Astrocyte of the spinal cord (primary cell): ENCODE data around the gene CDK5.
A peak's percentile ranks its signal among the peaks of the same experiment; 100 is the strongest.

Experiments
- DNase-seq: peaks from one replicate; pipeline ENCODE4 v3.0.0; 2011; ENCODE audit warnings: low read depth, low spot score
- H3K4me3 ChIP-seq: 2 replicates; pipeline ENCODE4 v1.5.1; 2011; ENCODE audit warnings: low read depth, mild to moderate bottlenecking, low read length, moderate library complexity
- CTCF ChIP-seq: IDR thresholded peaks from 2 replicates; pipeline ENCODE4 v1.5.1; 2012; ENCODE audit warnings: low read depth, mild to moderate bottlenecking, low read length, inconsistent platforms
- in situ Hi-C: cut with HindIII; loops from 2 replicates; pipeline ENCODE4 v1.10.0; 2017; ENCODE audit warnings: low sequenced_read_pairs

CDK5 gene

GRCh38 chr7:151017953-151018420, 39.7 kb downstream of the CDK5 start:
- in situ Hi-C loops = no loop called here
- peak; percentile 97 for TF ChIP-seq CTCF
- no peak overlapping the region for H3K4me3 ChIP-seq
- DNase-seq = peak; percentile 30

- H3K4me3 ChIP-seq = no peak overlapping the region
- TF ChIP-seq CTCF = no peak
- in situ Hi-C loops = no loop called here
- DNase-seq = no peak
Measured at GRCh38 chr7:151017370-151017952, 40.2 kb downstream of the CDK5 start.

- H3K4me3 ChIP-seq = no peak overlapping the region
- no peak for DNase-seq
- in situ Hi-C loops = no loop called here
- TF ChIP-seq CTCF = no peak
Measured at GRCh38 chr7:151016942-151017341, 40.8 kb downstream of the CDK5 start.

GRCh38 chr7:151016505-151016904, 41.2 kb downstream of the CDK5 start:
- TF ChIP-seq CTCF = no peak
- in situ Hi-C loops = no loop called here
- no peak overlapping the region for H3K4me3 ChIP-seq
- DNase-seq = no peak

GRCh38 chr7:151015967-151016366, 41.7 kb downstream of the CDK5 start:
- H3K4me3 ChIP-seq = no peak overlapping the region
- DNase-seq = no peak
- TF ChIP-seq CTCF = no peak
- in situ Hi-C loops = no loop called here

GRCh38 chr7:151014950-151015349, 42.7 kb downstream of the CDK5 start:
- DNase-seq = no peak
- in situ Hi-C loops = no loop called here
- TF ChIP-seq CTCF = no peak
- no peak overlapping the region for H3K4me3 ChIP-seq
